NK-92 (cell line): ENCODE data around the gene KIF1A.

Experiments used
- DNase-seq: peaks from one replicate; lab custom pipeline; 2025; ENCODE audit not compliant: unreplicated experiment; lab: John Stamatoyannopoulos, UW

KIF1A gene

GRCh38 chr2:240819126-240819857 is 727 bp downstream of the KIF1A start:
- no peak for DNase-seq

GRCh38 chr2:240818293-240819125 is 1.5 kb downstream of the KIF1A start:
- no peak for DNase-seq

- no peak for DNase-seq
Measured at GRCh38 chr2:240817496-240818292, 2.3 kb downstream of the KIF1A start.

GRCh38 chr2:240816584-240817495 is 3.2 kb downstream of the KIF1A start:
- DNase-seq: no peak

- DNase-seq: no peak
Measured at GRCh38 chr2:240815761-240816583, 4.0 kb downstream of the KIF1A start.

- DNase-seq: no peak
Measured at GRCh38 chr2:240814946-240815760, 4.9 kb downstream of the KIF1A start.

- DNase-seq: no peak
Measured at GRCh38 chr2:240814280-240814679, 5.7 kb downstream of the KIF1A start.

GRCh38 chr2:240813231-240813921 is 6.6 kb downstream of the KIF1A start:
- DNase-seq: no peak

- no peak for DNase-seq
Measured at GRCh38 chr2:240812721-240813120, 7.3 kb downstream of the KIF1A start.

- DNase-seq: no peak
Measured at GRCh38 chr2:240812301-240812680, 7.7 kb downstream of the KIF1A start.

- no peak for DNase-seq
Measured at GRCh38 chr2:240811346-240812300, 8.4 kb downstream of the KIF1A start.

GRCh38 chr2:240810621-240811020 is 9.4 kb downstream of the KIF1A start:
- no peak for DNase-seq

- no peak for DNase-seq
Measured at GRCh38 chr2:240810199-240810598, 9.8 kb downstream of the KIF1A start.

- no peak for DNase-seq
Measured at GRCh38 chr2:240809276-240809675, 10.7 kb downstream of the KIF1A start.

- DNase-seq: no peak
Measured at GRCh38 chr2:240806459-240806858, 13.6 kb downstream of the KIF1A start.

GRCh38 chr2:240806006-240806405 is 14.0 kb downstream of the KIF1A start:
- no peak for DNase-seq

GRCh38 chr2:240803191-240803590 is 16.8 kb downstream of the KIF1A start:
- no peak for DNase-seq
